Tongue (tissue), 2 donors: ENCODE measurements around the gene A4GALT. TPM values are rescaled to one million over a fixed set of nuclear protein-coding genes. Genes with fewer than 3 reads are reported as not detected.
"Not testable (repeated sequence)": the region's sequence is repeated elsewhere in the genome, so short reads cannot be mapped to it uniquely, and the experiment has no call there.

Experiments
- DNase-seq: peaks from one replicate; pipeline ENCODE4 v3.0.0-alpha.2; 2015
- total RNA-seq: library from RNA; depleted of rRNA; stranded (reverse); fragments of >200 nt; gene quantifications from one replicate; pipeline ENCODE4 v1.2.3, GENCODE V29; 2014

The A4GALT gene
- total RNA-seq, 1 donor from 2014 or later: 24.1 TPM

GRCh38 chr22:42682113-42682851 lies 38.4 kb downstream of the A4GALT start:
- no peak for DNase-seq

GRCh38 chr22:42680648-42681047 lies 40.0 kb downstream of the A4GALT start:
- DNase-seq: no peak

- no peak for DNase-seq
These were observed 41.0 kb downstream of the A4GALT start for GRCh38 chr22:42679691-42680090.

GRCh38 chr22:42678894-42679293 lies 41.8 kb downstream of the A4GALT start:
- DNase-seq: no peak

GRCh38 chr22:42677936-42678335 lies 42.7 kb downstream of the A4GALT start:
- DNase-seq: not testable (repeated sequence)

- DNase-seq: no peak
These were observed 44.5 kb downstream of the A4GALT start for GRCh38 chr22:42676059-42676607.

- peak; percentile 62 for DNase-seq
These were observed 46.7 kb downstream of the A4GALT start for GRCh38 chr22:42673898-42674401.

- not testable (repeated sequence) for DNase-seq
These were observed 47.6 kb downstream of the A4GALT start for GRCh38 chr22:42673071-42673470.

- no peak for DNase-seq
These were observed 49.6 kb downstream of the A4GALT start for GRCh38 chr22:42670921-42671709.

- no peak for DNase-seq
These were observed 50.6 kb downstream of the A4GALT start for GRCh38 chr22:42670046-42670445.

GRCh38 chr22:42666393-42666792 lies 54.3 kb downstream of the A4GALT start:
- not testable (repeated sequence) for DNase-seq

- DNase-seq: no peak
These were observed 55.5 kb downstream of the A4GALT start for GRCh38 chr22:42664976-42665831.

GRCh38 chr22:42661985-42662831 lies 58.5 kb downstream of the A4GALT start:
- DNase-seq: peak; percentile 92

- DNase-seq: no peak
These were observed 64.1 kb downstream of the A4GALT start for GRCh38 chr22:42656578-42656977.

GRCh38 chr22:42655693-42656092 lies 65.0 kb downstream of the A4GALT start:
- DNase-seq: no peak

- no peak for DNase-seq
These were observed 66.1 kb downstream of the A4GALT start for GRCh38 chr22:42654436-42655073.

- no peak for DNase-seq
These were observed 66.7 kb downstream of the A4GALT start for GRCh38 chr22:42653999-42654398.

GRCh38 chr22:42651134-42651533 lies 69.5 kb downstream of the A4GALT start:
- no peak for DNase-seq

GRCh38 chr22:42649246-42650099 lies 71.2 kb downstream of the A4GALT start, which contains the start of gene CYB5R3:
CYB5R3 (minus strand) TSS chr22:42649392; CDS start chr22:42649315, 77 bp downstream.
- peak; percentile 93 for DNase-seq
